ENCODE measurements around the gene XAF1. TPM values are rescaled to one million over a fixed set of nuclear protein-coding genes. Genes with fewer than 3 reads are reported as not detected.
"Not testable (repeated sequence)": the region's sequence is repeated elsewhere in the genome, so short reads cannot be mapped to it uniquely, and the experiment has no call there.

XAF1 gene
- polyA plus RNA-seq, 4 donors: 4.0 to 12.0 (median 8.2) TPM

- no peak for DNase-seq (ENCODE audit: low read depth in 4 of 4, low spot score in 3 of 4)
Observed at GRCh38 chr17:6797718-6798351, 42.0 kb downstream of the XAF1 start.

- DNase-seq (ENCODE audit: low read depth in 4 of 4, low spot score in 3 of 4): no peak
Observed at GRCh38 chr17:6799738-6800137, 43.9 kb downstream of the XAF1 start.

DNA sequence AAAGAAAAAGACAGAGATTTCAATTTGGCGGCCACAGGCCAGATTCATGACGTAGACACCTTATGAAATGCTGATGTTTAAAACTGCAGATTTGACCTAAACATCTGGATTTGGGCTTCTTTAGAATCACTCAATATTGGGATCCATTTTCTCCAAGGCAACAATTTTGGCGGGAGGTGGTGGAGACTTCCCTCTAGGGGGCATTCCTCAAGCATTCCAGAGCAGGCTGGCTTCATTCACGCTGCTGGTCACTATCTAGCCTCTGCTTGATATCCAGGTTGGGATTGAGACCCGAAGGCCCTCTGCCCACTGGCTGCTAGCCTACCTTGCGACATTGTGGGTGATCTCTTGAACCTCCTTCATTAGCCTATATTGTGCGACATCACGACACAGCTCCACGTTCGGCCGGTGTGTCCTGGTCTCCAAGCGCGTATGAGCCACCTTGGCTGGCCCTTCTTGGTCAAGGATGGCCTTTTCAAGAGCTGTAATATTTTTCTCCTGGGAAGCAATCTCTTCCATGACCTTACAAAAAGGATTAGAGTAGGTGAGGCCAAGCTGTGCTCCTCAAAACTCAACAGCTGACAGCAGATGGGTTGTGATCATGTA lies 44.7 kb downstream of the XAF1 start:
- DNase-seq (ENCODE audit: low read depth in 4 of 4, low spot score in 3 of 4): no peak

- DNase-seq (ENCODE audit: low read depth in 4 of 4, low spot score in 3 of 4): no peak
Observed at GRCh38 chr17:6811510-6811909, 55.7 kb downstream of the XAF1 start.

GRCh38 chr17:6812295-6812694 lies 56.4 kb downstream of the XAF1 start:
- no peak for DNase-seq (ENCODE audit: low read depth in 4 of 4, low spot score in 3 of 4)

- no peak for DNase-seq (ENCODE audit: low read depth in 4 of 4, low spot score in 3 of 4)
Observed at GRCh38 chr17:6815775-6816174, 59.9 kb downstream of the XAF1 start.

- not testable (repeated sequence) for DNase-seq (ENCODE audit: low read depth in 4 of 4, low spot score in 3 of 4)
Observed at GRCh38 chr17:6816368-6816767, 60.5 kb downstream of the XAF1 start.

DNA sequence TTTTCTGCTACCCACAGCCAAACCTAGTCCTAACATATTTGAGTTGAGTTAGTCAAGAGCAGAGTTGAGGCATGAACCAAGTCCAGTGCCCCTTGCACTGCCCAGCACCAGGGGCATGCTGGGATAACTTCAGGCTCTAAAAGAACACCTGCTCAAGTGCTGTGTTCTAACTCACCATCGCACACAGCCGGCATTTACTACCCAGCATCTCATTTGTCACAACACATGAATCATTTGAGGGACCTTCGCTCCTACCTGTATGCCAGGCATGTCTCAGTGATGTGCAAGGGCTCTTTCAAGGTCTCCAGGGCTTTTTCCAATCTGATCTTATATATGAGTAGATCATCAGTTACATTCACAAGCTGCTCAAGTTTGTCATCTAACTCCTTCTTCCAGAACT lies 63.1 kb downstream of the XAF1 start:
- DNase-seq (ENCODE audit: low read depth in 4 of 4, low spot score in 3 of 4): no peak

DNA sequence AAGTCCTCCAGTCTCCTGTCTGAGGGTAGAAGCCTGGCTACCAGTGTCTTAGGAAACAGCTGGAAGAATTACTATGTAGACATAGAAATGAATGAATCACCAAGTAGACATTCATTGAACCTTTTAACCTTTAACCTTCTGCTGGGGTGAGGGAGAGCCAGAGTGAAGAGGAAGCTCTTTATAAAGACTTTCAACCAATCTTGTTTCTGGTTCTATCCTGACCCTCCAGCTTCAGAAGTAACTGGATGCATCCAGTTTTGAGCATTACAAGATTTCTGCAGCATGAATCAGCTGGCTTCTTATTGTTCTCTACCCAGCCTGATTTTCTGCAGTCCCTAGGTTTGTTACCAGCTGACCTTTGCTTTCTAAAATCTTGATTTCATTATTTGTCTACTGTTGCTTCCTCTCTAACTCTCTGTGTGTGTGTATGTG lies 67.2 kb downstream of the XAF1 start:
- DNase-seq (ENCODE audit: low read depth in 4 of 4, low spot score in 3 of 4): no peak

Other genes starting within 250 kb of the XAF1 start
- gene PITPNM3, start 199.5 kb upstream of the XAF1 start, polyA plus RNA-seq (ENCODE audit: insufficient read length in 4 of 4): 10 to 100 TPM in 1 of 4 donors, 1 to 10 TPM in 3; 8.0 to 11.2 (median 9.1) TPM
- 10 to 100 TPM; 32.4 to 39.3 (median 37.6) TPM for gene KIAA0753, start 115.3 kb upstream of the XAF1 start, polyA plus RNA-seq (ENCODE audit: insufficient read length in 4 of 4)
- gene TXNDC17, start 115.0 kb upstream of the XAF1 start, polyA plus RNA-seq (ENCODE audit: insufficient read length in 4 of 4): 100 to 1,000 TPM in 1 of 4 donors, 10 to 100 TPM in 3; 81.8 to 101 (median 88.0) TPM
- 10 to 100 TPM; 24.8 to 28.1 (median 26.3) TPM for gene MED31, start 104.4 kb upstream of the XAF1 start, polyA plus RNA-seq (ENCODE audit: insufficient read length in 4 of 4)
- gene C17orf100, start 104.3 kb upstream of the XAF1 start, polyA plus RNA-seq (ENCODE audit: insufficient read length in 4 of 4): 10 to 100 TPM in 3 of 4 donors, 1 to 10 TPM in 1; 9.0 to 12.5 (median 11.3) TPM
- gene SLC13A5, start 42.7 kb upstream of the XAF1 start, polyA plus RNA-seq (ENCODE audit: insufficient read length in 4 of 4): 1 to 10 TPM; 1.0 to 5.2 (median 2.8) TPM
- under 1 TPM; 0.10 to 0.32 (median 0.12) TPM for gene FBXO39, start 20.2 kb downstream of the XAF1 start, polyA plus RNA-seq (ENCODE audit: insufficient read length in 4 of 4)
- gene TEKT1, start 75.7 kb downstream of the XAF1 start, polyA plus RNA-seq (ENCODE audit: insufficient read length in 4 of 4): under 1 TPM; 0.42 to 0.97 (median 0.64) TPM
- 1 to 10 TPM; 1.2 to 3.3 (median 2.1) TPM for gene ALOX12, start 240.0 kb downstream of the XAF1 start, polyA plus RNA-seq (ENCODE audit: insufficient read length in 4 of 4)